Stimulated activated CD8-positive, alpha-beta memory T cell treated with anti-CD3 and anti-CD28 coated beads, Interleukin-4, amount 100 ng/mL, for 24 hours (primary cell): ENCODE measurements around the gene FBXO10.
"Not testable (repeated sequence)": the region's sequence is repeated elsewhere in the genome, so short reads cannot be mapped to it uniquely, and the experiment has no call there.

Experiments used
- DNase-seq: peaks from one replicate; pipeline ENCODE4 v3.0.0-alpha.2; 2020; ENCODE audit warnings: low read depth

The FBXO10 gene

GRCh38 chr9:37575921-37576721 is at the start of gene FBXO10:
Gene FBXO10 (minus strand): TSS chr9:37576380. CDS start chr9:37541768, 34,612 bp downstream.
- peak; percentile 24 for DNase-seq

- no peak for DNase-seq
These were observed 49.6 kb upstream of the FBXO10 start for GRCh38 chr9:37625758-37626147.

GRCh38 chr9:37625036-37625757 is 49.0 kb upstream of the FBXO10 start:
- DNase-seq = no peak

- no peak for DNase-seq
These were observed 47.9 kb upstream of the FBXO10 start for GRCh38 chr9:37624073-37624472.

- DNase-seq = no peak
These were observed 47.1 kb upstream of the FBXO10 start for GRCh38 chr9:37623267-37623666.

GRCh38 chr9:37622462-37622861 is 46.3 kb upstream of the FBXO10 start:
- no peak for DNase-seq

- DNase-seq = no peak
These were observed 45.3 kb upstream of the FBXO10 start for GRCh38 chr9:37621273-37622121.

- no peak for DNase-seq
These were observed 44.2 kb upstream of the FBXO10 start for GRCh38 chr9:37620396-37620795.

- no peak for DNase-seq
These were observed 43.6 kb upstream of the FBXO10 start for GRCh38 chr9:37619806-37620205.

- no peak for DNase-seq
These were observed 42.6 kb upstream of the FBXO10 start for GRCh38 chr9:37618817-37619216.

GRCh38 chr9:37617832-37618231 is 41.7 kb upstream of the FBXO10 start:
- DNase-seq = no peak

- no peak for DNase-seq
These were observed 41.0 kb upstream of the FBXO10 start for GRCh38 chr9:37617161-37617560.

GRCh38 chr9:37611961-37612360 is 35.8 kb upstream of the FBXO10 start:
- no peak for DNase-seq

GRCh38 chr9:37611014-37611413 is 34.8 kb upstream of the FBXO10 start:
- DNase-seq = no peak

- DNase-seq = no peak
These were observed 33.7 kb upstream of the FBXO10 start for GRCh38 chr9:37609735-37610397.

GRCh38 chr9:37608250-37608649 is 32.1 kb upstream of the FBXO10 start:
- DNase-seq = no peak

- DNase-seq = no peak
These were observed 28.1 kb upstream of the FBXO10 start for GRCh38 chr9:37604296-37604695.

GRCh38 chr9:37602817-37603216 is 26.6 kb upstream of the FBXO10 start:
- DNase-seq = no peak

- not testable (repeated sequence) for DNase-seq
These were observed 25.9 kb upstream of the FBXO10 start for GRCh38 chr9:37602061-37602460.

GRCh38 chr9:37596504-37596903 is 20.3 kb upstream of the FBXO10 start:
- no peak for DNase-seq

- no peak for DNase-seq
These were observed 17.8 kb upstream of the FBXO10 start for GRCh38 chr9:37593883-37594448.
